Coronary artery (tissue), 2 donors: ENCODE measurements around the gene ITGA3.
"Not testable (repeated sequence)": the region's sequence is repeated elsewhere in the genome, so short reads cannot be mapped to it uniquely, and the experiment has no call there.

ENCODE experiments used
- DNase-seq: peaks from one replicate; pipeline ENCODE4 v3.0.0-alpha.2; 2017; ENCODE audit warnings: low spot score
- H3K27ac ChIP-seq, 2 donors: fragments of 200-600 bp; sonication (generic); one replicate each; pipeline ENCODE4 v1.5.1; 2016 to 2019
- H3K4me3 ChIP-seq: fragments of 200-600 bp; sonication (generic); 2 replicates; pipeline ENCODE4 v1.5.1; 2016; ENCODE audit warnings: mild to moderate bottlenecking, moderate library complexity
- TF ChIP-seq, protein P1 (sequence below): fragments of 200-600 bp; sonication (generic); IDR thresholded peaks from one replicate; pipeline ENCODE4 v1.5.1; 2019; ENCODE audit warnings: antibody characterized with exemption

ITGA3 gene

DNA sequence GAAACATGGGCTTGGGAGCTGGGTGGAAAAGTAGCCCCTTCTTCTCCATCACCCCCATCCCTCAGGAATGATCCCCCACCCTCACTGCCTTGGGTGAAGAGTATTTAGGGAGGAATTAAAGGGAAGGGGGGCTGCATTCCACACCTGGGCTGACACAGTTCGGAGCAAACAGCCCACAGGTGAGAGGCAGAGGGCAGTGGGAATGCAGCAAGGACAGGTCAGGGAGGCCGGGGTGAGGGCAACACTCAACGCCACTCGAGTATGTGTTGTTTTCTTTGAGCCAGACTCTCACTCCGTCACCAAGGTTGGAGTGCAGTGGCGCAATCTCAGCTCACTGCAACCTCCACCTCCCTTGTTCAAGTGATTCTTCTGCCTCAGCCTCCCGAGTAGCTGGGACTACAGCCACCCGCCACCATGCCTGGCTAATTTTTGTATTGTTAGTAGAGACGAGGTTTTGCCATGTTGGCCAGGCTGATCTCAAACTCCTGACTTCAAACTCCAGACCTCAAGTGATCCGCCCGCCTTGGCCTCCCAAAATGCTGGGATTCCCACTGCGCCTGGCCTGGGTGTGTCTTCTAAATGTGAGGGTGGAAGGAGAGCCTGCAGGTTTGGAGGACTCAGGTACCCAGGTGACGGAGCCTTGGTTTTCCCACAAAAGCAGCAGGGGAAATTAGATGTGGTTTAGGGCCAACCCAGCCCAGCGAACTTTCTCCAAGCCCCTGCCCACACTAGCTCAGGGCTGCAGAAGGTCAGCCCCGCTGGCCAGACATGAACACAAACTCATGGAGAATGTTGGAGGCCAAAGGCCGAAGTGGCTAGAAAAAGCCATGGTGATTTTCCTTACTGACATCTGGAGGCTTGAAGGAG, 21.2 kb upstream of the ITGA3 start:
- DNase-seq, result no peak
- TF ChIP-seq, protein P1, sequence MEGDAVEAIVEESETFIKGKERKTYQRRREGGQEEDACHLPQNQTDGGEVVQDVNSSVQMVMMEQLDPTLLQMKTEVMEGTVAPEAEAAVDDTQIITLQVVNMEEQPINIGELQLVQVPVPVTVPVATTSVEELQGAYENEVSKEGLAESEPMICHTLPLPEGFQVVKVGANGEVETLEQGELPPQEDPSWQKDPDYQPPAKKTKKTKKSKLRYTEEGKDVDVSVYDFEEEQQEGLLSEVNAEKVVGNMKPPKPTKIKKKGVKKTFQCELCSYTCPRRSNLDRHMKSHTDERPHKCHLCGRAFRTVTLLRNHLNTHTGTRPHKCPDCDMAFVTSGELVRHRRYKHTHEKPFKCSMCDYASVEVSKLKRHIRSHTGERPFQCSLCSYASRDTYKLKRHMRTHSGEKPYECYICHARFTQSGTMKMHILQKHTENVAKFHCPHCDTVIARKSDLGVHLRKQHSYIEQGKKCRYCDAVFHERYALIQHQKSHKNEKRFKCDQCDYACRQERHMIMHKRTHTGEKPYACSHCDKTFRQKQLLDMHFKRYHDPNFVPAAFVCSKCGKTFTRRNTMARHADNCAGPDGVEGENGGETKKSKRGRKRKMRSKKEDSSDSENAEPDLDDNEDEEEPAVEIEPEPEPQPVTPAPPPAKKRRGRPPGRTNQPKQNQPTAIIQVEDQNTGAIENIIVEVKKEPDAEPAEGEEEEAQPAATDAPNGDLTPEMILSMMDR, result no peak
- Histone ChIP-seq H3K27ac (peak overlapping the region; percentile 70 to 94), H3K4me3 (no peak overlapping the region)

DNA sequence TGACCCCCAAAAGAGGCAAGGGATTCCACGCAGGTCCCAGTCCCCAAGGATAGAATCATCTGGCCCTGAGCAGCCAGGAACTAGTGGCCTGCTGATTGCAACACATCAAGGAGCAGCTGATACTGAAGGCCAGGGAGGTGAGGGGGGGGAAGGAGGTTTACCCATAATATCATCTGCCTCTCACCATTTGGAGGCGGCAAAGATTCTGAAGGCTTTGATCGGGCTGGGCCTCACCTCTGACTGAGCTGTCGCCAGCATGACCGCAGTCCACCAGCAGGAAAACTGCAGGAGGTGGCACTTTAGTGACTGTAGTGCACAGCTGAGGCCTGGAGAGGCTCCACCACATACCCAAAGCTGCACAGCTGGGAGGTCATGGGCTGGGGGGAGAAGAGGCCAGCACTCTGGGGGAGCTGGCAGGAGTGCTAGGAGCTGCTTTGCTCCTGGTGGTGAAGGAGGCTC, 20.5 kb upstream of the ITGA3 start:
- no peak for DNase-seq
- H3K27ac ChIP-seq, result peak overlapping the region; percentile 70 to 94

DNA sequence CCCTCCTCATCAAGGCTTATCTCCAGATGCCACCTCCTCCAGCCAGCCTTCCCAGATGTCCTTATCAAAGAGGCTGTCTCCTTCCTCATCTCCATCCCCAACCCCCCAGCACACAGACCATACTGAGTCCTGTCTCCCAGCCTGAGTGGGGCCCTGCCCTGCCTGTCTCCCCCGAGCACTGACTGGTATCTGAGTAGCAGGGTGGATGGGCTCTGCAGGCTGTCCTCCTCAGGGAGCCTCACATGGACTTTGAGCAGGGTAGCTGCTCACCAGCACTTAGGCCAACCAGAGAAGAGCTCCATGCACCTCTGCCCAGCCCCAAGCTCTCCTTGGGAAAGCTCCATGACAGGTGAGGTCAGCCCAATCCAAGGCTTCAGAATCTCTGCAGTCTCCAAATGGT, 20.0 kb upstream of the ITGA3 start:
- DNase-seq, result no peak
- H3K27ac ChIP-seq, result peak overlapping the region; percentile 70 to 94
- no peak overlapping the region for H3K4me3 ChIP-seq
- TF ChIP-seq, protein P1, result no peak

More for the DNA sequence above, 20.5 kb upstream of the ITGA3 start:
- TF ChIP-seq, protein P1, result no peak
- H3K4me3 ChIP-seq, result no peak overlapping the region

DNA sequence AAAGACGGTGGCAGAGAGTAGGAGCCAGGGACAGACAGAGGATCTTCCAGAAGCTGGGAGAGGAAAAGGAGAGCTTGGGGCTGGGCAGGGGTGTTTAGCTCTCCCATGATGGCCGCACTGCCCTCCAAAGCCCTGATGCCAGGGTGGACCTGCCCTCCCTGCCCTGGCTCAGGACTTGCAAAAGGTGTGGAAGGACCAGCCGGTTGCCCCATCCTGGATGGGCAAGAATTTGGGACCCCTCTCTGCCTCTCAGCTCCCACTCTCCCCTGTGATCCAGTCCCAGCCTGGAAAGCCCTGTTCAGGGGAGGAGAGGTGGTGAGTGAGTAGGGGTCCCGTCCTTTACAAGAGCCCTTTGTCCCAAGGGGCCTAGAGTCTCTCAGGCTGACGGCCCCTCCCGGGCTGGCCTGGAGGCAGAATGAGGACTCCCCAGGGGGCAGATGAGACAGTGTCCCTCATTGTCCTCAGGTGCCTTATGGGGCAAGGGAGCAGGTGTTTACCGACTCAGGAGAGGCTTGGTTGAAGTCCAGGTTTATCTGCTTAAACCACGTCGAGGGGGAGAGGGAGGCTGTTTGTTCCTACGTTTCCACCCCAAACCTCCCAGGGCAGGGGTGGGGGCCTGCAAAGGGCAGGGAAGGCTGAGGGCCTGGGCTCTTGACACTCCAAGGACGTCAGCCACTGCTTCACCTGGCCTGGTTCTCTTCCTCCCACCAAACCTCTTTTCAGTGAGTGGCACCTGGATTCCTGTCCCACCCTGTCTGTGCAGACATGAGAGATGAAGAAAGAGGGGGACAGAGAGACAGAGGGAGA, 19.3 kb upstream of the ITGA3 start:
- Histone ChIP-seq H3K4me3 (no peak overlapping the region), H3K27ac (peak overlapping the region; percentile 88 to 94)
- DNase-seq, result peak; percentile 64
- TF ChIP-seq, protein P1, result no peak

DNA sequence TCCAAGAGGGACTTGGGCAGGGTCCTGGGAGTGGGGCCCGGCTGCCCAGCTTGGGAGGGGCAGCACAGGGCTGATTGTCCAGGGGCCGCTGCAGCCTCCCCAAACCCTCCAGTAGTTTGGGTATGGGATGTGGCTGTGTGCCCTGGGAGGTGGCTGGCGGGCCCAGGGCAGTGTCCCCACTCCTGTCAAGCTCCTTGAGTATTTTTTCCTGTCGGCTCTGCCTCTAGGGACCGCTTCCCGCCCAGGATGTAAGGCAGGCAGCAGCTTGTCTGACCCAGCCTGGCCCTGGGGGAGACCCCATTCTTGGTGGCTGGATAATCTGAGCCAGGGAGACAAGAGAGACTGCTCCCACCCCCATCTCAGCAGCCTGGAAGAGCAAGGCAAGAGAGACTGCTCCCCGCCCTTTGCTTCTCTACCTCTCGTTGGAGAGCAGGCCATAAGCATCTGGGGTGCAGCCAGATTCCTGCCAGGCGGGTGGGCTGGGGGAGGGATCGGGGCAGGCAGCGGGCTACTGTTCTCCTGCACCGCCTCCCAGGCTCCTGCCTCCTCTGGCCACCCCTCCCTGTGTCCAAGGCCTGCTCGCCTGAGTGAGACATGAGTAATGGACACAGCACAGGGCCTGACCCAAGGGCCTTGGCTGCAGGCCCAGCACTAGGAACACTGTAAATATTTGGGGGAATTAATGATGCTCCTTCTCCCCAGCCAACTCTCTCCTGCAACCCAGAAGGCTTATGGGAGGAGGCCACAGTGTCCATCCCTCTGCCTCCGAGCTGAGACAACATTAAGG, 18.4 kb upstream of the ITGA3 start:
- peak; percentile 89 for DNase-seq
- Histone ChIP-seq H3K4me3 (no peak overlapping the region), H3K27ac (peak overlapping the region; percentile 88 to 94)
- TF ChIP-seq, protein P1, result no peak

DNA sequence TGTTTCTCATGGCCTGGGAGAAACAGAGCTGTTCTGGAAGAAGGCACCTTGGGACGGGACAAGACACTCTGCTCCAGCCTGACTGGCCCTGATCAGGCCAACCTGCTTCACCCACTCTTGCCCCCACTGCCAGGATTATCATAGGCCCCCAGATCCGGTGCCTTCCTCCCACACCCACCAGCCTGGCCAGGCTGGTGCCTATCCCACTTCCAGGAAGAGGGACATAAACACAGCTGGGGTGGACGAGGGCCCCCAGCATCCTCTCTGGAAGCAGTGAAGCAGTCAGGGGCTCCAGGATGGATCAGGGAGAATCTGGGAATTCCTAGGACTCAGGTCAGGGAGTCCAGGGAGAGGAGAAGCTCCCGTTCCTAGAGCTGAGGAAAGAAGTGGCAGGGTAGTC, 16.9 kb upstream of the ITGA3 start:
- H3K4me3 ChIP-seq, result no peak overlapping the region
- no peak overlapping the region for H3K27ac ChIP-seq
- TF ChIP-seq, protein P1, result no peak
- peak; percentile 41 for DNase-seq

DNA sequence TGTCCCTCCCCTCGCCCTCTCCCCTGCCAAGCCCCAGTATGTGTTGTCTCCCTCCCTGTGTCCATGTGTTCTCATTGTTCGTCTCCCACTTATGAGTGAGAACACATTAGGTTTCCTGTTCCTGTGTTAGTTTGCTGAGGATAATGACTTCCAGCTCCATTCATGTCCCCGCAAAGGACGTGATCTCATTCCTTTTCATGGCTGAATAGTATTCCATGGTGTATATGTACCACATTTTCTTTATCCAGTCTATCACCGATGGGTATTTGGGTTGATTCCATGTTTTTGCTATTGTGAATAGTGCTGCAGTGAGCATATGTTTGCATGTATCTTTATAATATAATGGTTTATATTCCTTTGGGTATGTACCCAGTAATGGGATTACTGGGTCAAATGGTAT, 15.4 kb upstream of the ITGA3 start:
- not testable (repeated sequence) for DNase-seq, H3K27ac ChIP-seq, H3K4me3 ChIP-seq
